ENCODE results near the gene MYOM1. TPM values are rescaled to one million over a fixed set of nuclear protein-coding genes. Genes with fewer than 3 reads are reported as not detected.

Gene MYOM1
- total and polyA plus RNA-seq, 10 donors: 1.2 to 6.2 (median 2.0) TPM

GRCh38 chr18:3247240-3248061 lies 27.7 kb upstream of the MYOM1 start, which contains the start of gene MYL12A:
Gene MYL12A (plus strand): TSS chr18:3247801. CDS start chr18:3253248, 5,447 bp downstream.
- intact Hi-C loops (cut with DNase I; ENCODE audit: low total_unique reads): loop anchor here (5.0 to 10.0 kb wide), 2 partner anchors 93 to 315 kb away; no protein-coding TSS in a partner anchor
- TF ChIP-seq POLR2A (IDR thresholded peaks at IDR 0.05): peak; percentile 58 to 91 (median 74)
- TF ChIP-seq CTCF (IDR thresholded peaks at IDR 0.05 in 8 of 11, conservative IDR thresholded peaks at IDR 0.05 in 3 of 11): no peak
- TF ChIP-seq POLR2AphosphoS5 (IDR thresholded peaks at IDR 0.05): peak; percentile 95 to 98 (median 96)
- peak; percentile 99 for DNase-seq
- WGBS, 5 donors: 0 to 2% (median 0%) methylated on average over 38 to 65 of the region's 65 CpGs
- peaks cover 41 to 73% (median 63%) of the 10 kb centered on the region in 6 donors for H3K4me1 ChIP-seq
- peak within 1 kb of the TSS; percentile 96 to 100 (median 100) for H3K27ac ChIP-seq
- H3K9me3 ChIP-seq: peaks cover 0 to 3% (median under 1%) of the 10 kb centered on the region in 8 donors
- H3K27me3 ChIP-seq (replicated peaks in 1 of 7): no peaks in the 10 kb centered on the region
- H3K4me3 ChIP-seq: peak within 1 kb of the TSS; percentile 72 to 98 (median 94)
- H3K36me3 ChIP-seq: peaks cover 0 to 18% (median 3%) of the 10 kb centered on the region in 6 donors

GRCh38 chr18:3246635-3247239 lies 27.0 kb upstream of the MYOM1 start:
- Histone ChIP-seq H3K4me3 (peak overlapping the region; percentile 72 to 98 (median 94)), H3K27ac (peak overlapping the region; percentile 96 to 100 (median 100)), H3K9me3 (peaks cover 0 to 10% (median 7%) of the 10 kb centered on the region in 8 donors), H3K4me1 (peaks cover 34 to 66% (median 56%) of the 10 kb centered on the region in 6 donors), H3K36me3 (peaks cover 0 to 26% (median 3%) of the 10 kb centered on the region in 6 donors), H3K27me3 (replicated peaks in 1 of 7) (no peaks in the 10 kb centered on the region)
- DNase-seq: peak; percentile 80
- WGBS, 5 donors: 8 to 16% (median 11%) methylated on average over 23 of the region's 23 CpGs
- TF ChIP-seq POLR2AphosphoS5 (IDR thresholded peaks at IDR 0.05): no peak
- TF ChIP-seq CTCF (IDR thresholded peaks at IDR 0.05 in 8 of 11, conservative IDR thresholded peaks at IDR 0.05 in 3 of 11): no peak
- TF ChIP-seq POLR2A (IDR thresholded peaks at IDR 0.05): no peak
- intact Hi-C loops (cut with DNase I; ENCODE audit: low total_unique reads): loop anchor here (5.0 to 10.0 kb wide), 2 partner anchors 92 to 314 kb away; no protein-coding TSS in a partner anchor

- TF ChIP-seq CTCF (IDR thresholded peaks at IDR 0.05 in 8 of 11, conservative IDR thresholded peaks at IDR 0.05 in 3 of 11): peak; percentile 82 to 99 (median 95)
- no peak for TF ChIP-seq POLR2A (IDR thresholded peaks at IDR 0.05)
- peak; percentile 76 to 80 (median 78) for TF ChIP-seq POLR2AphosphoS5 (IDR thresholded peaks at IDR 0.05)
- DNase-seq: peak; percentile 98
- H3K36me3 ChIP-seq: peaks cover 0 to 33% (median 3%) of the 10 kb centered on the region in 6 donors
- intact Hi-C loops (cut with DNase I; ENCODE audit: low total_unique reads): loop anchor here (5.0 to 10.0 kb wide), 2 partner anchors 91 to 314 kb away; no protein-coding TSS in a partner anchor
- peak overlapping the region; percentile 72 to 98 (median 94) for H3K4me3 ChIP-seq
- H3K27ac ChIP-seq: peak overlapping the region; percentile 96 to 100 (median 100)
- no peaks in the 10 kb centered on the region for H3K27me3 ChIP-seq (replicated peaks in 1 of 7)
- peaks cover 28 to 59% (median 49%) of the 10 kb centered on the region in 6 donors for H3K4me1 ChIP-seq
- peaks cover 0 to 17% (median 14%) of the 10 kb centered on the region in 8 donors for H3K9me3 ChIP-seq
- WGBS, 5 donors: 3 to 6% (median 4%) methylated on average over 26 to 29 of the region's 29 CpGs
Measured at GRCh38 chr18:3245853-3246634, 26.3 kb upstream of the MYOM1 start.

Measured in spleen (tissue), 11 donors.